HK-2 (cell line): ENCODE measurements around the gene CCDC43.
A peak's percentile ranks its signal among the peaks of the same experiment; 100 is the strongest.

ENCODE experiments used
- DNase-seq: peaks from one replicate; pipeline ENCODE4 v3.0.0-alpha.2; 2018; ENCODE audit not compliant: unreplicated experiment

CCDC43 gene

DNA sequence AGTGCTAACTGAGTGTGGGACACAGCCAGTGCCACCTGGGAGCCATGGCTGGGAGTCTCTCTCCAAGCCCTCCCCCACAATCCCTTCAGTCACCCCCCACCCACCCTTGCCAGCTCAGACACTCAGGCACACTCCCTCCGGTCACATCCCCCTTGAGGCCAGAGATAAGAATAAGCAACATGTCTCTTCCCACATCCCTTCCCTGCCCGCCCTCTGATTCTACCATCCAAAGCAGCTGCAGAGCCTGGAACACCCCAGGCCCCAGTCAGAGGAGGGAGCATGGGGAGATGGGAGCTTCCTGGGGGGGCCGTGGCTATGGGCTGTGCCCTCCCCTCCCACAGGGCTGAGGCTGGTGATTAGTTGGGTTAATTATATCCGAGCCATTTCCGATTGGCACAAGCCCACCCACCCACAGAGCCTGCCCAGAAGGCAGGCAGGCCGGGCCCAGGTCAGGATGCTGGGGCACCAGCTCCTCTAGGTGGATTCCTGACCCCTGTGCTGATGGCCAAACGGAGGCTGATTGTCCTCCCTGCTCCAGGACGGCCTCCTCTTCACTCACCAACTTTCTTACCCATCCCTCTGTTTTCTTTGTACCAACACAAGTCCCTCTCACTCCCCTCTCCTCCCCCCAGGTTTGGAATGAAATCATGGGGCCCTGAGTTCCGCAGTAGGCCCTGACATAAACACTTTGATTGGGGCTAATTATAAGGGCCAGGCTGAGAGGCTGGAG lies 61.9 kb downstream of the CCDC43 start:
- peak; percentile 12 for DNase-seq
